Lower leg skin (tissue), 4 donors: ENCODE data around the gene TYRO3. TPM values are rescaled to one million over a fixed set of nuclear protein-coding genes. Genes with fewer than 3 reads are reported as not detected.

Experiments used
- DNase-seq, 2 donors: peaks; one replicate each; pipeline ENCODE4 v3.0.0-alpha.2; 2019; ENCODE audit warnings: low spot score in 2 of 2
- H3K4me3 ChIP-seq: fragments of 200-600 bp; sonication (generic); 2 replicates; pipeline ENCODE4 v1.5.1; 2017; ENCODE audit warnings: mild to moderate bottlenecking, low read depth; ENCODE audit not compliant: poor library complexity, severe bottlenecking
- CTCF ChIP-seq, 3 donors: fragments of 450-650 bp; IDR thresholded peaks; one replicate each; pipeline ENCODE4 v1.5.1; 2016; ENCODE audit warnings: antibody characterized with exemption in 3 of 3, mild to moderate bottlenecking in 3 of 3, moderate library complexity in 2 of 3
- POLR2A ChIP-seq, 2 donors: fragments of 450-650 bp; IDR thresholded peaks; one replicate each; pipeline ENCODE4 v1.6.1; 2016 to 2017; ENCODE audit warnings: antibody characterized with exemption in 2 of 2, mild to moderate bottlenecking in 1 of 2, moderate library complexity in 1 of 2
- WGBS, 2 donors: methylation state at CpG; one replicate each; pipeline ENCODE4 v1.1.5; 2018; 5-methylcytosine and 5-hydroxymethylcytosine counted together
- intact Hi-C: fragments of 100-400 bp; cut with DNase I; formaldehyde crosslinking; loops from one replicate; pipeline ENCODE4 v1.15.0; 2023; ENCODE audit warnings: low total_unique reads
- total RNA-seq, 4 donors: library from RNA; depleted of rRNA; stranded (reverse); fragments of >200 nt; gene quantifications; one replicate each; pipeline ENCODE4 v1.1.0, GENCODE V29; 2016

The TYRO3 gene
- total RNA-seq, 4 donors from 2014 or later, result 28.7 to 52.4 (median 29.8) TPM

GRCh38 chr15:41523097-41523496 lies 35.9 kb upstream of the TYRO3 start:
- TF ChIP-seq POLR2A (IDR thresholded peaks at IDR 0.05) (no peak), CTCF (IDR thresholded peaks at IDR 0.05) (no peak)
- WGBS, 2 donors, result 89 to 91% methylated on average over 4 to 5 of the region's 5 CpGs
- intact Hi-C loops, result no loop called here
- no peak for DNase-seq
- no peak overlapping the region for H3K4me3 ChIP-seq

- no peak overlapping the region for H3K4me3 ChIP-seq
- DNase-seq, result no peak
- intact Hi-C loops, result no loop called here
- 88 to 89% methylated on average over 6 of the region's 6 CpGs for WGBS, 2 donors
- TF ChIP-seq POLR2A (IDR thresholded peaks at IDR 0.05), result no peak
- TF ChIP-seq CTCF (IDR thresholded peaks at IDR 0.05), result no peak
These were observed 28.6 kb upstream of the TYRO3 start for GRCh38 chr15:41530363-41530956.

DNA sequence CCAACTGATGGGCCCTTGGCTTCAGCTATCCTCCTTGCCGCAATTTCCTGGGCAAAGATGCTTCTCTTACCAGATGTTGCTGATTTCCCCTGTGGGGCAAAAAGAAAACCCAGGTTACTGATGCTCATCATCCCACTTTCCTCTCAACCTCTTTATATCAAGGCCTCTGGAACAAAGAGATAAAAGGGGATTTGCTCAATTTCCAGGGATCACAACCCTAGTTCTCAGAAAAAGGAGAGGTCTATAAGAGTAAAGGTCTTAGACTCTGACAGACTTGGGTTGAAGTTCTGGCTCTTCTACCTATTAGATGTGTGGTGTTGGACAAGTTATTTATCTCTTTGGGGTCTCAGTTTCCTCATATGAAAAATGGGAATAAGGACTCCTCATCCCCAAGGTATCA lies 23.5 kb upstream of the TYRO3 start:
- TF ChIP-seq CTCF (IDR thresholded peaks at IDR 0.05) (no peak), POLR2A (IDR thresholded peaks at IDR 0.05) (no peak)
- DNase-seq, result no peak
- intact Hi-C loops, result no loop called here
- no peak overlapping the region for H3K4me3 ChIP-seq
- 96 to 100% methylated on average over 1 of the region's 1 CpG for WGBS, 2 donors

DNA sequence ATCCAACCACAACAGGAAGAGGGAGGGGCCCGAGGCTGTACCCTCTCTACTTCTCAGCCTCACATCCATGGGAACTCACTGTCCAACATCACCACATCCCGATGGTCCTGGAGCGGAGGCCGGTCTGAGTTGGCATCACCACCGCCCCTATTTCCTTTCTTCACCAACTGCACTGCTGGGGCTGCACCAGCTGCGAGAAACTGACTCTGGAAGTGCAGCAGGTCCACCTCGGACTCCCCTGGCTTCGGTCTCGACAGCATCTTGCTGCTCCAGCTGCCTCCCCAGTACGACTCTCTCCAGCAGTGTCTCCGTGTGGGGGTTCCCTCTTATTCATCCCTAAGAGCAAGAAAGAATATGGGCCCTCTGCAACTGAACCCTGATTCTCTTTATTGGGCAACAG lies 22.1 kb upstream of the TYRO3 start:
- intact Hi-C loops, result no loop called here
- whole genome bisulfite sequencing, 2 donors, result 92 to 96% methylated on average over 11 of the region's 11 CpGs
- TF ChIP-seq POLR2A (IDR thresholded peaks at IDR 0.05) (no peak), CTCF (IDR thresholded peaks at IDR 0.05) (no peak)
- H3K4me3 ChIP-seq, result no peak overlapping the region
- no peak for DNase-seq

DNA sequence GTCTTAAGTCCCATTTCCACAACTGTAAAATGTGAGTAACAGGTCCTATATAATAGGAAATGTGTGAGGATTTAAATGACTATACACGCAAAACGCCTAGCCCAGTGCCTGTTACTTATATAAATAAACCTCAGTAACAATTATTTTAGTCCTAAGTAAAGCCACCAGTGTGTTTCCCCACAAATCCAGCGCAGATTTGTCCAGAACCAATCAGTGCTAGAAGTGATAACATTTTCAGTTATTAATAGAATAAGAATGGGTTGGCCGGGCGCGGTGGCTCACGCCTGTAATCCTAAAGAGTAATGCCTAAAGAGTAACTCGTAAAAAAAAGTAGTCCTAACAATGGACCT lies 15.5 kb upstream of the TYRO3 start:
- peak overlapping the region; percentile 79 for H3K4me3 ChIP-seq
- DNase-seq, result no peak
- 5 to 8% methylated on average over 8 of the region's 8 CpGs for WGBS, 2 donors
- TF ChIP-seq CTCF (IDR thresholded peaks at IDR 0.05), result no peak
- TF ChIP-seq POLR2A (IDR thresholded peaks at IDR 0.05), result no peak
- intact Hi-C loops, result no loop called here

DNA sequence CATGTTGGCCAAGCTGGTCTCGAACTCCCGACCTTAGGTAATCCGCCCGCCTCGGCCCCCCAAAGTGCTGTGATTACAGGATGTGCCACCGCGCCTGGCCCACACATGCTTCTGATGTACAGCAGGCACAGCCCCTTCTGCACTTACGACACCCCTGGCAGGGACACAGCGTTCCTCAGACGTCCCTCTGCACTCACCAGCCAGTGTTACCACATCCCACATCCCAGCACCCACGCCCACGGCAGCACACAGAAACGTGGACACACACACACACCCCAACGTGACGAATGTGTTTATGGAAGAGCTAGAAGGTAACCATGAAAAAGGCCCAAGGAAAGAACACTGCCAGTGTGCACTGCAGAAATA lies 14.4 kb upstream of the TYRO3 start:
- peak; percentile 84 to 96 for DNase-seq
- TF ChIP-seq POLR2A (IDR thresholded peaks at IDR 0.05), result no peak
- no peak for TF ChIP-seq CTCF (IDR thresholded peaks at IDR 0.05)
- WGBS, 2 donors, result 60 to 61% methylated on average over 14 to 15 of the region's 15 CpGs
- no peak overlapping the region for H3K4me3 ChIP-seq
- intact Hi-C loops, result no loop called here
